ENCODE data around the gene KLHDC8A. TPM values are rescaled to one million over a fixed set of nuclear protein-coding genes. Genes with fewer than 3 reads are reported as not detected.

KLHDC8A gene
- total RNA-seq, 1 donor from 2014 or later, result 0.78 TPM

DNA sequence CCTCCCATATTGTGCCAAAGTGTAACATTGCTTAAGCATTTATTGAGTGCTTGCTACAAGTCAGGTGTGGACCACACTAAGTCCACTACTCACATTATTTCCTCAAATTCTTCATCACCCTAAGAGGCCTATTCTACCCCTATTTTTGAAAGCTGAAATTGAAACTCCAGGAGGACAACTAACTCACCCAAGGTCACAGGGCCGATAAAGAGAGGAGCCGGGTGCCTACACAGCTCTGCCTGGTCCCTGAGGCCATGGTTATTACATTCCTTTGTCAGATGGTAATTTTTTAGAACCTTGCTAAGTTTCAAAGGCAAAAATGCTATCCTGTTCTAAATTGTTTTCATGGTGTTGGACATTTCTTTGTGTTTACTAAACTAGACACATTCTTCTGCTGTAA is 24.2 kb upstream of the KLHDC8A start:
- intact Hi-C loops (cut with DNase I), result no loop called here
- peak overlapping the region; percentile 17 for H3K27ac ChIP-seq
- no peaks in the 10 kb centered on the region for H3K27me3 ChIP-seq
- no peak for TF ChIP-seq CTCF (IDR thresholded peaks at IDR 0.05)
- H3K36me3 ChIP-seq, result no peaks in the 10 kb centered on the region
- H3K4me1 ChIP-seq, result peaks cover 4% of the 10 kb centered on the region
- no peak overlapping the region for H3K4me3 ChIP-seq
- H3K9me3 ChIP-seq, result no peaks in the 10 kb centered on the region
- ATAC-seq, result no peak
- DNase-seq, result no peak

- H3K27ac ChIP-seq, result no peak overlapping the region
Observed at GRCh38 chr1:205379056-205379455, 22.3 kb upstream of the KLHDC8A start.

DNA sequence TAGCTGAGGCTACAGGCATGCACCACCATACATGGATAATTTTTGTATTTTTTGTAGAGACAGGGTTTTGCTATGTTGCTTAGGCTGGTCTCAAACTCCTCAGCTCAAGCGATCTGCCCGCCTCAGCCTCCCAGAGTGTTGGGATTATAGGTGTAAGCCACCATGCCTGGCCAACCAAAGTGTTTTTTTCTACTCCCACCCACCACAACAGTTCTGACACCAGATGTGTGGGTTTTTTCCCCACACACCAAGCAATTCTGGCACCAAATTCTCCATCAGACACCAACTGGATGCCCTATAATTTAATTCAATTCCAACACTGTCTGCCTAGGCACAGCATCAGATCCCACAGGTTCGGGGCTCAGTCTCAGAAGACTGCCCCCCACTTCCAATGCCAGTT is 20.6 kb upstream of the KLHDC8A start:
- no peak for ATAC-seq
- TF ChIP-seq CTCF (IDR thresholded peaks at IDR 0.05), result no peak
- no peak for DNase-seq

More at GRCh38 chr1:205379056-205379455, 22.3 kb upstream of the KLHDC8A start:
- Histone ChIP-seq H3K9me3 (no peaks in the 10 kb centered on the region), H3K4me3 (no peak overlapping the region), H3K4me1 (peaks cover 7% of the 10 kb centered on the region), H3K27me3 (no peaks in the 10 kb centered on the region), H3K36me3 (no peaks in the 10 kb centered on the region)
- intact Hi-C loops (cut with DNase I), result no loop called here
- TF ChIP-seq CTCF (IDR thresholded peaks at IDR 0.05), result no peak
- DNase-seq (no peak), ATAC-seq (no peak)

GRCh38 chr1:205376739-205377138 is 20.0 kb upstream of the KLHDC8A start:
- DNase-seq, result no peak
- no peak overlapping the region for H3K27ac ChIP-seq
- H3K4me3 ChIP-seq, result no peak overlapping the region
- TF ChIP-seq CTCF (IDR thresholded peaks at IDR 0.05), result no peak
- H3K36me3 ChIP-seq, result no peaks in the 10 kb centered on the region
- peaks cover 21% of the 10 kb centered on the region for H3K4me1 ChIP-seq
- no peaks in the 10 kb centered on the region for H3K9me3 ChIP-seq
- no peak for ATAC-seq
- intact Hi-C loops (cut with DNase I), result no loop called here
- H3K27me3 ChIP-seq, result no peaks in the 10 kb centered on the region

More for the DNA sequence above, 20.6 kb upstream of the KLHDC8A start:
- H3K9me3 ChIP-seq, result no peaks in the 10 kb centered on the region
- H3K4me3 ChIP-seq, result no peak overlapping the region
- H3K27me3 ChIP-seq, result no peaks in the 10 kb centered on the region
- intact Hi-C loops (cut with DNase I), result no loop called here
- no peaks in the 10 kb centered on the region for H3K36me3 ChIP-seq
- no peak overlapping the region for H3K27ac ChIP-seq
- H3K4me1 ChIP-seq, result peaks cover 21% of the 10 kb centered on the region

- ATAC-seq, result peak; percentile 58
- Histone ChIP-seq H3K27ac (no peak overlapping the region), H3K36me3 (no peaks in the 10 kb centered on the region), H3K4me3 (no peak overlapping the region), H3K27me3 (no peaks in the 10 kb centered on the region), H3K9me3 (no peaks in the 10 kb centered on the region), H3K4me1 (peaks cover 21% of the 10 kb centered on the region)
- TF ChIP-seq CTCF (IDR thresholded peaks at IDR 0.05), result no peak
- intact Hi-C loops (cut with DNase I), result no loop called here
- no peak for DNase-seq
Observed at GRCh38 chr1:205375835-205376545, 19.3 kb upstream of the KLHDC8A start.
